ENCODE results near the gene IER5L.
"Not testable (repeated sequence)": the region's sequence is repeated elsewhere in the genome, so short reads cannot be mapped to it uniquely, and the experiment has no call there.

IER5L gene

DNA sequence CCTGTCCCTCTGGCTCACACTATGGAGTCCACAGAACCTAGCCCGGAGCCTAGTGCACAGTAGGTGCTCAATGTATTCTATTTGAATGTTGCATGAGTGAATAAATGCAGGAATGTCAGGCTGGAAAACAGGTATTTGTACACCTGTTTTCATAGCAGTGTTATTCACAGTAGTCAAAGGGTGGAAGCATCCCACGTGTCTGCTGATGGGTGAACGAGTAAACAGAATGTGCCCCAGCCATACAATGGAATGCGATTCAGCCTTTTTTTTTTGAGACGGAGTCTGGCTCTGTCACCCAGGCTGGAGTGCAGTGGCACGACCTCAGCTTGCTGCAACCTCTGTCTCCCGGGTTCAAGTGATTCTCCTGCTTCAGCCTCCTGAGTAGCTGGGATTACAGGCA lies 31.5 kb upstream of the IER5L start:
- no peaks in the 10 kb centered on the region for H3K27me3 Mint-ChIP-seq
- ATAC-seq: no peak
- no peak overlapping the region for H3K4me3 Mint-ChIP-seq
- H3K9me3 Mint-ChIP-seq: no peaks in the 10 kb centered on the region
- no peak overlapping the region for H3K27ac Mint-ChIP-seq
- no peaks in the 10 kb centered on the region for H3K36me3 Mint-ChIP-seq
- H3K4me1 Mint-ChIP-seq: peaks cover 7% of the 10 kb centered on the region

DNA sequence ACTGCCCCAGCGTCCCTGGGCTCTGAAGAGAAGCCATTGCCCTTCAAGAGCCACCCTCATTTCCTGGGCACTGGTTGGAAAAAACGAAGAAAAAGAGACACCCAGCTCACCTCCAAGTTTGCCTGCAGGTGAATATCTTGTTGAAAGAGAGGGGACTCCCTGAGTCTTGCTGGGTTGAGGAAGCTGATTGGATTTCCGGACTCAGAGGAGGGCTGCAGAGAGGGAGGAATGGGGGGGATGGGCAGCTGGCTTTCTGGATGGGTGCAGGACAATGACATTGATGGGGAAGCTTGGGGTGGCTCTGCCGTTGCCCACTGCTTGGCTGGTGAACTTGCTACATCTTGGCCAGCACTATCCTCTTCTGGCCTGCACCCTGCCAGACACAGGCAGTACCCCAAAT lies 31.0 kb upstream of the IER5L start:
- ATAC-seq: no peak
- no peak overlapping the region for H3K27ac Mint-ChIP-seq
- H3K36me3 Mint-ChIP-seq: no peaks in the 10 kb centered on the region
- no peak overlapping the region for H3K4me3 Mint-ChIP-seq
- no peaks in the 10 kb centered on the region for H3K27me3 Mint-ChIP-seq
- H3K4me1 Mint-ChIP-seq: peaks cover 7% of the 10 kb centered on the region
- H3K9me3 Mint-ChIP-seq: no peaks in the 10 kb centered on the region

DNA sequence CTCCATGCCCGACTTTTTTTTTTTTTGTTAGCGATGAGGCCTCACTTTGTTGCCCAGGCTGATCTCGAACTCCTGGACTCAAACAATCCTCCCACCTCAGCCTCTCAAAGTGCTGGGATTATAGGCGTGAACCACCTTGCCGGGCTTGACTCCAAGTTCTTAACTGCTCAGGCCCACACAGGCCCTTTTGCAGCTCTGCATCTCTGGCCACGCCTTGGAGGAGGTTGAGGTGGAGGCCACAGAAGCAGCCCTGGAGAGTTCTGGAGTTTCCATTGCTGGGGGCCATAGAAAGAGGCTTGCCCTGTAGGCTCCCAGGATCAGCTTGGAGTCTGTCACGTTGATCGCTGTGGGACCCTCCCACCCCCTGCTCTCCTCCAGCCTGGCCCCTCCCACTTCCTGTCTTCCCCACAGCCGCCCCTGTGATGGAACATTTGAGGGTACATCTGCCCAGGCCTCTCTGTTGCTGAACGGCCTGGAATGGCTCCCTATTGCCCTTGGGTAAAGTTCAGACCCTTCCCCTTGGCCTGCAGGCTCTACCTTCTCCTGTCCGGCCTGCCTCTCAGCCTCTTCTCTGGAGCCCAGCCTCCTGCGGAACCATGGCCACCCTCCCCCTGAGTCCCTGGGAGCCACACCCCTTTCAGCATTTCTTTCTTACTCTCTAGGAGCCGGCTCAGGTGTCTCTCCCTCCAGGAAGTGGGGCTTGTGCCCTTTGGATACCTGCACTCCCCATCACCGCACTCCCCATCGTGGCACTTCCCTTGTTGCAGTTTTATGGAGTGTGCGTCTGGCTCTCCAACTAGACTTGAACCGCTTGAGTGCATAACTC lies 30.4 kb upstream of the IER5L start:
- no peak for ATAC-seq
- peaks cover 8% of the 10 kb centered on the region for H3K4me1 Mint-ChIP-seq
- H3K4me3 Mint-ChIP-seq: no peak overlapping the region
- no peaks in the 10 kb centered on the region for H3K36me3 Mint-ChIP-seq
- H3K9me3 Mint-ChIP-seq: no peaks in the 10 kb centered on the region
- no peaks in the 10 kb centered on the region for H3K27me3 Mint-ChIP-seq
- H3K27ac Mint-ChIP-seq: no peak overlapping the region

DNA sequence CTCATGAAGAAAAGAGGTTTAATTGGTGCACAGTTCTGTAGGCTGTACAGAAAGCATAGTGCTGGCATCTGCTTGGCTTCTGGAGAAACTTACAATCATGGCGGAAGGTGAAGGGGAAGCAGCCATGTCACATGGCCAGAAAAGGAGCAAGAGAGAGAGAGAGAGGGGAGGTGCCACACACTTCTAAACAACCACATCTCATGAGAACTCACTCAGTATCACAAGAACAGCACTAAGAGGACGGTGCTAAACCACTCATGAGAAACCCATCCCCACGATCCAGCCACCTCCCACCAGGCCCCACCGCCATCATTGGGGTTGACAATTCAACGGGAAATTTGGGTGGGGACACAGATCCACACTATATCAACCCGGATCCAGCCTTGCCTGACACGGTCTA lies 28.8 kb upstream of the IER5L start:
- no peak overlapping the region for H3K27ac Mint-ChIP-seq
- no peak for ATAC-seq

DNA sequence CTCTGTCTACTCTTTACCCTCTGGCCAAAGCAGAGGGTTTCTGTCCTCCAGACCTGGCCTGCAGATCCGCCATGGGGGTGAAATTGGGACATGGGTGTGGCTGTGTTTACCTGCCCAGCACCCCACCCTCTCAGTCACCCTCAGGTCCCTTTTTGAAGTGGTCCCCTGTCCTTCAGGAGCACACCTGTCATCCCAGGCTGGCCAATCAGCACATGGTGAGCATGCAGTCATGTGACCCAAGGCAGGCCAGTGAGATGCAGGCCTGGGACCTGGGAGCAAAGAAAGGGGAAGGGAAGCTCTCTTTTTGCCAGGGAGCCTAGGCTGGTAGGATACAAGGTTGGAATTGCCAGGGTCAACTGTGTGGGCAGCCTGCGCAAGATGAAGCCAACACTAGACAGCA lies 28.3 kb upstream of the IER5L start:
- no peak overlapping the region for H3K4me3 Mint-ChIP-seq
- peaks cover 19% of the 10 kb centered on the region for H3K4me1 Mint-ChIP-seq
- ATAC-seq: no peak

More for the DNA sequence above, 28.8 kb upstream of the IER5L start:
- peaks cover 19% of the 10 kb centered on the region for H3K4me1 Mint-ChIP-seq
- no peaks in the 10 kb centered on the region for H3K27me3 Mint-ChIP-seq
- no peaks in the 10 kb centered on the region for H3K36me3 Mint-ChIP-seq
- no peaks in the 10 kb centered on the region for H3K9me3 Mint-ChIP-seq
- H3K4me3 Mint-ChIP-seq: no peak overlapping the region

DNA sequence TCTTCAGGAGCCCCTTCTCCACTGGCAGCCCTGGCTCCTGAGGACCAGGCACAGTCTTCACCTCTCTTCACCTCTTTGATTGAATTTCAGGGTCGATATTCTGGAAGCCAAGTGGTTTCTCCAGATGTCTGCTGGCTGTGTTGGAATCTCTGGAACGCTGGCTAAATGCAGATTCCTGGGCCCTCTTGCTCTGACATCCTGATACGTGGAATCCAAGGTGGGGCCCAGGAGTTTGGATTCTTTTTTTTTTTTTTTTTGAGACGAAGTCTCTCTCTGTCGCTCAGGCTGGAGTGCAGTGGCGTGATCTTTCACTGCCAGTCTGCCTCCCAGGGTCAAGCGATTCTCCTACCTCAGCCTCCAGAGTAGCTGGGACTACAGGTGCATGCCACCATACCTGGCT lies 26.8 kb upstream of the IER5L start:
- Mint-ChIP-seq H3K27ac (no peak overlapping the region), H3K9me3 (no peaks in the 10 kb centered on the region), H3K4me1 (peaks cover 19% of the 10 kb centered on the region), H3K36me3 (no peaks in the 10 kb centered on the region), H3K27me3 (no peaks in the 10 kb centered on the region), H3K4me3 (no peak overlapping the region)
- no peak for ATAC-seq

More for the DNA sequence above, 28.3 kb upstream of the IER5L start:
- no peaks in the 10 kb centered on the region for H3K9me3 Mint-ChIP-seq
- no peak overlapping the region for H3K27ac Mint-ChIP-seq
- H3K36me3 Mint-ChIP-seq: no peaks in the 10 kb centered on the region
- H3K27me3 Mint-ChIP-seq: no peaks in the 10 kb centered on the region

DNA sequence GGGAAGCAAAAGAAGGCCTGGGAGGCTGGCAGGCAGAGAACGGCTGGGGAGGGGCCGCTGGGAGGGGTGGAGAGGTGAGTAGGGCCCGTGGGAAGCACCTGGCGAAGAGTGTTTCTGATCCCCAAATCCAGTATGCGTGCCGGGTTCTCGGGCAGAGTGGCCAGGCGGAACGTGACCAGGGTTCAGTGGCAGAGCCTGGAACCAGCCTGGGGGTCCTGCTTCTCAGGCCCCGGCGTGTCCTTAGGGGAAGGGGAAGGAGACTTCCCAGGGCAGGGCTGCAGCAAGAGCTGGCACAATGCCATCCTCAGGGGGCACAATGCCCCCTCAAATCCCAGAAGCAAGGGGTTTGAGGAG lies 25.5 kb upstream of the IER5L start:
- no peak for ATAC-seq
- no peaks in the 10 kb centered on the region for H3K9me3 Mint-ChIP-seq
- H3K27me3 Mint-ChIP-seq: peaks cover 8% of the 10 kb centered on the region
- peak overlapping the region; percentile 80 for H3K27ac Mint-ChIP-seq
- no peak overlapping the region for H3K4me3 Mint-ChIP-seq
- H3K4me1 Mint-ChIP-seq: peaks cover 15% of the 10 kb centered on the region
- no peaks in the 10 kb centered on the region for H3K36me3 Mint-ChIP-seq

DNA sequence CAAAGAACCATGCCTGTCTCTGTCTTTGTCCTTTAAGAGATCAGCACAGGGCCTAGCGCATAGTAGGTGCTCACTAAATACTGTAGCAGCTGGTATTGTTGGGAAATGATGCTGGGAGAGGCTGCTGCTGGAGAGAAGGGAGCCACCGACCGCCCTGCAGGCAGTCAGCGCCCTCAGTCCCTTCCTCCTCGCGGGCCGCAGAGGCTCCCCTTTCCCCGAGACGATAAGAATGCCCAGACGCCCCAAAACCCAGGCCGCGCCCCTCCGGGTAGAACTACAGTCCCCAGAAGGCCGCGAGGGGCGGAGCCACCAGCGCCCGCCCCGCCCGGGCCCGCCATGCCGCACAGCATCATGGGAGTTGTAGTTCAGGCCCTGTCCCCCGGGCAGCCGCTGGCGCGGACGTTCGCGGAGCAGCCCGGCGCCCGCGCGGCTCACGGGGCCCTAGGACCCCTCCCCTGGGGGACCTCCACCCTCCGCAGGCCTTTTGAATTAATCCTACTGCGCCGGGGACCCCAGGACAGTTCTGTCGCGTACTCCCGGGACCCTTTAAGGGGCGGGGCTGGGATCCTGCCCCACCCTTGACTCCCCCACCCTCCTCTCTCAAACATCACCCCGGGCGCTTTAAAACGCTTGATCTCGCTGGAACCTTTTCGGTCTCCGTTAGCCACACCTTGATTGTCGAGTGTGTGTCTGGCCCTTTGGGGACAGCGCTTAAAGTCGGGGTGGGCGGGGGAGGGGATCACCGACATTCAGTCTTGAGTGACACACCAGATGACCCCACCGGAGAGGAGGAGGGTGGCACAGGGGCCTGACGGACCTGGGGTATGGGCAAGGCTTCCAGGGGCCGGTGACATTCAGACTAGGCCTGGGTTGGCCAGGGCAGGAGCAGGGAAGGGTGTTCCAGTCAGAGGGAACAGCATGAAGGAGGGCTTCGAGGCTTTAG lies 24.8 kb upstream of the IER5L start:
- H3K27ac Mint-ChIP-seq: peak overlapping the region; percentile 80
- H3K4me1 Mint-ChIP-seq: peaks cover 12% of the 10 kb centered on the region
- no peaks in the 10 kb centered on the region for H3K9me3 Mint-ChIP-seq

DNA sequence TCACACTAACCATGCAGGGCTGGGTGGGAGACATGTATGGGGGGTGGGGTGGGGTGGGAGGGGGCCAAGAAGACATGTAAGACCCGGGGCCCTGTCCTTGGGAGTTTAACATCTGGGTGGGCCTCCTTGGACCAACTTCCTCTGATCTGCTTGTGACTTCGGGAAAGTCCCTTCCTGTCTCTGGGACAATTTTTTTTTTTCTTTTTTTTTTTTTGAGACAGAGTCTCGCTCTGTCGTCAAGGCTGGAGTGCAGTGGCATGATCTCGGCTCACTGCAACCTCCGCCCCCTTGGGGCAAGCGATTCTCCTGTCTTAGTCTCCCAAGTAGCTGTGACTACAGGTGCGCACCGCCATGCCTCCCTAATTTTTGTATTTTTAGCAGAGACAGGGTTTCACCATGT lies 23.8 kb upstream of the IER5L start:
- no peak overlapping the region for H3K4me3 Mint-ChIP-seq
- H3K27me3 Mint-ChIP-seq: peaks cover 23% of the 10 kb centered on the region
- H3K9me3 Mint-ChIP-seq: no peaks in the 10 kb centered on the region
- H3K4me1 Mint-ChIP-seq: peaks cover 12% of the 10 kb centered on the region
- no peak overlapping the region for H3K27ac Mint-ChIP-seq
- H3K36me3 Mint-ChIP-seq: no peaks in the 10 kb centered on the region
- no peak for ATAC-seq

More for the DNA sequence above, 24.8 kb upstream of the IER5L start:
- Mint-ChIP-seq H3K4me3 (peak overlapping the region; percentile 80), H3K36me3 (no peaks in the 10 kb centered on the region), H3K27me3 (peaks cover 14% of the 10 kb centered on the region)
- peak; percentile 96 for ATAC-seq

DNA sequence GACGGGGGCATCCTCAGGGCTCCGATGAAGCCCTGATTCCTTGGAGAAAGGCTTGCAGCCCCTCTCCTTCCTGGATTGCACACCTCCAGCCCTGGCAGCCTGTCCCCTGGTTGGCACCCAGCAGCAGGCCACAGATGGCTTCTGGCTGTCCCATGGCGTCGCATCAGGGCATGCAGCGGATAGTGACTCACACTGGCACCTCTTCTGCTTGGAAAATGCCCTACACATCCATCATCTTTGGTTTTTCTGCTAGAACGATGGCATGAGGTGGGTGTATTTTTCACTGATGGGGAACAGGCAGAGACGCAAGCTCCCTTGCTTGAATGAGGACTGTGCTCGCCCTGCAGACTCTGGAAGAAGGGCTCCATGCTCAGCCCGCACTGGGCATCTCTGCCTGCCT lies 23.2 kb upstream of the IER5L start:
- Mint-ChIP-seq H3K4me1 (peaks cover 12% of the 10 kb centered on the region), H3K27ac (no peak overlapping the region), H3K9me3 (no peaks in the 10 kb centered on the region), H3K27me3 (peaks cover 29% of the 10 kb centered on the region), H3K36me3 (no peaks in the 10 kb centered on the region), H3K4me3 (no peak overlapping the region)
- ATAC-seq: no peak

DNA sequence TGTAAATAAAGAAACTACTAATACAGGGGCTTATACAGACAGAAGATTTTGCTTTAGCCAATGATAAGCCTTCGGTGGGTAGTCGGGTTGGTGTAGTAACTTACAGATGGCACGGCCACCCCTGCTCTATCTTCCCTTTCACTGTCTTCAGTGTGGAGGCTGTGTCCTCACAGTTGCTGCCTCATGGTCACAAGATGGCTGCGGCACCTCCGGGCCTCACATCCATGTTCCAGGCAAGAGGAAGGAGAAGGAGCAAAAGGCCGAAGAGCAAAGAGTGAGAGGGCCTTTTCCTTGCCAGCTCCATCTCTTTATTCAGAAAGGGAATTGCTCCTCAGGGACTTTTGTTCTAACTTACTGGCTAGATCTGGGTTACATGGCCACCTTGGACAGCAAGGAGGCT lies 22.2 kb upstream of the IER5L start:
- Mint-ChIP-seq H3K9me3 (no peaks in the 10 kb centered on the region), H3K4me3 (no peak overlapping the region), H3K36me3 (no peaks in the 10 kb centered on the region), H3K27me3 (peaks cover 32% of the 10 kb centered on the region), H3K4me1 (peaks cover 12% of the 10 kb centered on the region), H3K27ac (no peak overlapping the region)
- no peak for ATAC-seq

DNA sequence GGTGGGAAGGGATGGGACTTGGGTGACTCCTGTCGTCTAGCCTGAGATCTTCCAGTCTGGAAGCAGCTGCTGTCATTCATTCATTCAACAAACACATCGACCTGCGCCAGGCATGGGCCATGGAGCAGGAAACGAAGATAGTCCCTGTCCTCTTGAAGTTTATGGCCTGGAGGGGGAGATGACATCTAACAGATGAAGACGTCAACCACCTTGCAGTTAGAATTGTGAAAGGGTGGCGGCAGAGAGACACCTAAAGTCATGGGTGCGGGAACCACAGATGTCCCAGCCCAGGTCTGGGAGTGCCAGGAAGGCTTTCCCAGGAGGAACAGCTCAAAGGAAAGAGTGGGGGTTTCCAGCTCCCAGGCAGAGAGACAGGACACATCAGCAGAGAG lies 21.0 kb upstream of the IER5L start:
- Mint-ChIP-seq H3K4me3 (no peak overlapping the region), H3K9me3 (no peaks in the 10 kb centered on the region), H3K36me3 (no peaks in the 10 kb centered on the region), H3K4me1 (peaks cover 12% of the 10 kb centered on the region), H3K27me3 (peaks cover 44% of the 10 kb centered on the region), H3K27ac (no peak overlapping the region)
- ATAC-seq: no peak

DNA sequence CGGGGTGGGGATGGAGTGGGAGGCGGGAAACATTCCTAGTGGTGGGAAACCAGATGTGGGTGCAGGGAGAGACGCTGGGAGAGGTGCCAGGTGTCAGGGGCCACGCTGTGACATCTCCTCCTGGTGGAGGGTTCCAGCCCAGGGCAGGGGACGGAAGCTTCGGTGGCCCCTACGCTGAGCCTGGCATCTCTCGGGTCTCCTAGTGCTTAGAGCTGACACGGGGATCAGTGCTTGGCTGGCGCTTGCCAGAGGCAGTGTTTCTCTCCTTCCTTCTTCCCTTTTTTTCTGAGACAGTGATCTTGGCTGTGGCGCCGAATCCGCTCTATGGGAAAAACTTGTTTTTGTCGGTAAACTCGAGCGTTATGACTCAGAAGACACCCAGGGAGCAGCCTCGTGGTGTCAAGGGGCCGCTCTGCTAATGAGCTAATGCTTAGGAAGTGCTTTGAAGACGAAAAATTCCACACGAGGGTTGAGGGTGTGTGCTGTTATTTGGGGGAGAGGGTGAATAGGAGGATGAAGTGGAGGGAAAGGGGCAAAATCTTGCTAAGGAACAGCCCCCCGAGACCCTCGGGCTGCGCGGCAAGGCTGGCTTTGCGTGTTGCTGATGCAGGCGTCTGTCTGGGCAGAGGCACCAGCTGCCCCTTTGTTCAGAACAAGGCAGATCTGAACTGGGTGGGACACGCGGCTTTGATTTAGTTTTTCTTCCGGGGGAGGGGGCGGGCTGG lies 20.4 kb upstream of the IER5L start:
- Mint-ChIP-seq H3K9me3 (no peaks in the 10 kb centered on the region), H3K4me1 (peaks cover 11% of the 10 kb centered on the region), H3K27ac (no peak overlapping the region), H3K4me3 (no peak overlapping the region), H3K27me3 (peaks cover 50% of the 10 kb centered on the region), H3K36me3 (no peaks in the 10 kb centered on the region)
- ATAC-seq: no peak

DNA sequence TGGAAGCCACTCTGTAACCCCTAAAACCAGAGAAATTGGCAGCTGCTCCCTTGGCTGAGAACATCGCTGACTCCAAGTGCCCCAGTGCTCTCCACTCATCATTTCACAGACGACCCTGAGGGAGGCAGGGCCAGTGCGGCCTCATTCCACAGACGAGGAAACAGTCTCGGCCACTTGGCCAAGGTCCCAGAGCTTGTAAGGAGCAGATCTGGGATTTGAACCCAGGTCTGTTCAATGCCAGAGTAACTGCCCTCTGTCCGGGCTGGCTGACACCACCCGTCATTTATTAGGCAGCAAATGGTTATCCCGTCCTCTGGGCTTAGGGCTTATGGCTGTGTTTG lies 19.9 kb upstream of the IER5L start:
- peaks cover 55% of the 10 kb centered on the region for H3K27me3 Mint-ChIP-seq
- ATAC-seq: no peak
- peaks cover 6% of the 10 kb centered on the region for H3K4me1 Mint-ChIP-seq
- H3K27ac Mint-ChIP-seq: no peak overlapping the region
- no peaks in the 10 kb centered on the region for H3K36me3 Mint-ChIP-seq
- no peaks in the 10 kb centered on the region for H3K9me3 Mint-ChIP-seq
- no peak overlapping the region for H3K4me3 Mint-ChIP-seq

DNA sequence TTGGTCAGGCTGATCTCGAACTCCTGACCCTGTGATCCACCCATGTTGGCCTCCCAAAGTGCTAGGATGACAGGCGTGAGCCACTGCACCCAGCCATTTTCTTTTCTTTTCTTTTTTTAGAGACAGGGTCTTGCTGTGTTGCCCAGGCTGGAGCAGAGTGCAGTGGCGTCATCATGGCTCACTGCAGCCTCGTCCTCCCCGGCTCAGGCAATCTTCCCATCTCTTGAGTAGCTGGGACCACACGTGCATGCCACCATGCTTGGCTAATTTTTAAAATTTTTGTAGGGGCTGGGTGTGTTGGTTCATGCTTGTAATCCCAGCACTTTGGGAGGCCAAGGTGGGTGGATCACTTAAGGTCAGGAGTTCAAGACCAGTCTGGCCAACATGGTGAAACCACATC lies 19.0 kb upstream of the IER5L start:
- ATAC-seq, H3K36me3 Mint-ChIP-seq, H3K4me3 Mint-ChIP-seq, H3K27ac Mint-ChIP-seq, H3K4me1 Mint-ChIP-seq, H3K9me3 Mint-ChIP-seq: not testable (repeated sequence)
- peaks cover 58% of the 10 kb centered on the region for H3K27me3 Mint-ChIP-seq

Measured in stimulated activated memory B cell treated with anti-CD40 and anti-IgM and Interleukin-4, amounts not matched to agents 10 μg/mL and 1 μg/mL and 100 μg/mL, for 72 hours (primary cell).